ENCODE results near the gene IKZF5.

IKZF5 gene

GRCh38 chr10:122980209-122981065, 28.2 kb downstream of the IKZF5 start, which contains the start of gene PSTK:
Gene PSTK (plus strand): TSS chr10:122980401. CDS start chr10:122980480, 79 bp downstream.
- DNase-seq, result peak; percentile 87

DNA sequence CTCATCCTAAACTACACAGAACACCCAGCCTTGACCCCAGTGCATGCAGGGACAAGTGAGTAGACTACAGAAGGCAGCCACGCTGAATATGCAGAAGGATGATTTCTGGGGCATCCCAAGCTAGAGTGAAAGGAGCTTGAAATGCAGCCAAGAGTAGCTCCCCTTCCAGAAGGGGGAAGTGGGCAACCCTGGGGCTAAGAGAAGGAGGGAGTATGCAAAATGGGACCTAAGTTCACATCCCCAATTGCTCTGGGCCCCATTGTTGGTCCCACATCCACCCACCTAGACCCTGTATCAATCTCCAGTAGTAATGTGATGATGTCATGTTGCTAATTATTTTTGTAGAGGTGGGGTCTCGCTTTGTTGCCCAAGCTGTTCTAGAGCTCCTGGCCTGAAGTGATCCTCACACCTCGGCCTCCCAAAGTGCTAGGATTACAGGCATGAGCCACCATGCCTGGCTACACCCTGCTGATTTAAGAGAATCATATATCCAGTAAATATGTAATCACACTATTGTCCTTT, 34.0 kb downstream of the IKZF5 start:
- DNase-seq, result no peak

DNA sequence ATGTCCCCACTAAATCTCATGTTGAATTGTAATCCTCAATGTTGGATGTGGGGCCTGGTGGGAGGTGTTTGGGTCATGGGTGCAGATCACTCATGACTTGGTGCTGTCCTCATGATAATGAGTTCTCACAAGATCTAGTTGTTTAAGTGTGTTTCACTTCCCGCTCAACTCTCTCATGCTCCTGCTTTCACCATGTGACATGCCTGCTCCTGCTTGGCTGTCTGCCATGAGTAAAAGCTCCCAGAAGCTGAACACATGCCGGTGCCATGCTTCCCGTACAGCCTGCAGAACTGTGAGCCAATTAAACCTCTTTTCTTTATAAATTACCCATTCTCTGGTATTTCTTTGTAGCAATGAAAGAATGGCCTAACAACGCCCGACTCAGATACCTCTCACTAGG, 34.6 kb downstream of the IKZF5 start:
- DNase-seq, result no peak

GRCh38 chr10:122968698-122969097, 39.9 kb downstream of the IKZF5 start:
- DNase-seq, result no peak

GRCh38 chr10:122966879-122967278, 41.7 kb downstream of the IKZF5 start:
- DNase-seq, result no peak

DNA sequence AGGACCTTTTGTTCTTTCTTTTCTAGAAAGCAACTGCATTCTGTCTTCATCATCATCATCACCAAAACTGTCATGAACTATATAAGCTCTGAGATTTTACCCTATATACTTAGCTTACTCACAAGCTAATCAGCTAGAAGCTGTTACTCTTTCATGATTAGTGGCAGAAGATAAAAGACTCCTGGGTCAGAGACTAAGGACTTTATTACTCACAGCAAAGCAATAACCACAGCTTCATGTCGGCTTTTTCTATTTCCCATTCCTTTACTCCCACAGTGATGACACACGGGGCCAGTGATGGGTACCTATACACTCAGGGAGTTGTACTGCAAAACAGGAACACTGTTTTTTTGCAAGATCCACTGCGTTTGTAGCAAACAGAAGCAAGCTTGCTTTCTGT, 46.2 kb downstream of the IKZF5 start:
- no peak for DNase-seq

DNA sequence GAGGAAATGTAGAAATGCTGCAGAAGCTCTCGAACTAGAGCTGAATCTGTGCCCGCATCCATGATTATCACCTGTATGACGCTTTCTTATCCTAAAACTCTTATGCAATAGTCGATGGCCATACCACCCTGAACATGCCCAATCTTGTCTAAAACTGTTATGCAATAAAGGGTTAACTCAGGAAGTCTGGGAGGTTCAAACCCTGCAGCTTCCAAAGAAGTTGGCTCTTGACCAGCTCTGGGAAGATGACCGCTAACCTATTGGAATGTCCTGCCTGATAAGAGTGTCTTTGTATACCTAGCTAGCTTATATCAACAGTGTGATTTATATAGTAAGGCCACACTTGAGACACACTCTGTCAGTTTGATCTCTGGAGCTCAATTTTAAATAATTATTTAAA, 51.1 kb downstream of the IKZF5 start:
- no peak for DNase-seq

DNA sequence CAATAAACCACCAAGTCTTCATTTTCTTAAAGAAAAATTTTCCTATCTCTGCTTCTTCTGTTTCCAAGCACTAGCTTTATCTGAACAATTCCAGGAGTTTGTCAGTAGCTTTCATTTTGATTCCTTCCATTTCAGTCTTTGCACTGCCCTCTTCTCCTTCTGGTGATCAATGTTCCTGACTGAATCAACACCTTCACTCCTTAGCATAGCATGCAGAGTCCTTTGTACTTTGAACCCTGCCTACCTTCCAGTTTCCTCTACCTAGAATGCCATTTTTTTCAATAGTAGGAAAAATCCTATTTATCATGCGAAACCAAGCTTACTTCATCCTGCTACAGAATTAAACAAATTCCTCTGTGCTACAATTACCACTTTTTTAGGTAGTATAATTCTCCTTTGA, 52.7 kb downstream of the IKZF5 start:
- no peak for DNase-seq

- DNase-seq, result no peak
Measured at GRCh38 chr10:122954731-122955050, 53.9 kb downstream of the IKZF5 start.

DNA sequence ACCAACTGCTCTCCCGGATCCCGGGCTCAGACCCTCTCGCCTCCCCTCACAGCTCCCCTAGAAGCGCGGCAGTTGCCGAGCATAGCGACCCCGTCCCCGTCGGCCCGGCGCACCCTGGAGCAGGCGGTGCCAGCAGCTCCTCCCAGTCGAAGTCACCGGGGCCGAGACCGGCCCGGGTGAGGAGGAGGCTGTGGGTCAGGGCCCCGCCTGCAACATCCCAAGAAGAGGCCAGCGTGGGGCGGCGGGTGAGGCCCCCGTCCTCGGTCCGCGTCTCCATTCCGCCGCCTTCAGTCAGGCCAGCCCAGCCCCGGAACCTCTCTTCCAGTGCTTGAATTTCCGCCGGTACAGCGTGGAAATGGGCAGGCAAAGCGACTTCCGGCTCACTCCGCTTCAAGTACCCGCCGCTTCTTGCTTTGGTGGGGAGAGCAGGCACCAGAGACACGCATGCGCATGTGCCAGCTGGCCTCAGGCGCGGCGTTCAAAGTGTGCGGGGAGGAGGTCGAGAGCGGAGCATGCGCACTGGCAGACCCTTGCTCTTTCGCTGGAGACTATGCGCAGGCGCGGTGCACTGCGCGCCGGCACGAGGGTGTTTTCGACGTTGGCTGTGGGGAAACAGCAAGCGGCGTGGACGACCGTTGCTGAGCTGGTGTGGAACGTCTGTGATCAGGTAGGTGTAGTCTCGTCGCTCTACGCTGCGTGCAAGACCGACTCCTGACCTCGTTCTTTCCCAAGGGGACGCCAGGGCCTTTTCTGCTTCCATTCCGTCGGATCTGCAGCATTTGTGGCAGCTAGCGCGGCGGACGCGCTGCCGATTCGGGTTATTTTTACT, 54.5 kb downstream of the IKZF5 start, which contains the start of gene C10orf88:
Gene C10orf88, minus strand, starts transcription at position 326 of the 829 bp plus-strand sequence. Its CDS starts 49 bp downstream, at position 277.
- peak; percentile 96 for DNase-seq

DNA sequence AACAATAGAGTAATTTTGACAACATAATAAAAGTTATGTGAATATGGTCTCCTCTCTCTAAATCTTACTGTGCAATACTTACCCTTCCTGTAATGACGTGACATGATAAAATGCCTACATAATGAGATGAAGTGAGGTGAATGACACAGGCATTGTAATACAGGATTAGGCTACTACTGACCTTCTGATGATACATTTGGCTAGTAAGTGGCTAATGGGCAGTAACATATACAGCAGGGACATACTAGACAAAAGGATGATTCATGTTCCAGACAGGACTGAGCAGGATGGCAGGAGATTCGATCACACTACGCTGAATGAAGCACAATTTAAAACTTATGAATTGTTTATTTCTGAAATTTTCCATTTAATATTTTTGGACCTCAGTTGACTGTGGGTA, 59.3 kb downstream of the IKZF5 start:
- no peak for DNase-seq

All from activated CD8-positive, alpha-beta memory T cell treated with anti-CD3 and anti-CD28 coated beads, Interleukin-2, amount 50 U/mL, for 4 hours (primary cell).